PC-3 (cell line): ENCODE data around the gene FAM83D. TPM values are rescaled to one million over a fixed set of nuclear protein-coding genes. Genes with fewer than 3 reads are reported as not detected.

ENCODE experiments used
- ATAC-seq: fragments of 200-7000 bp; cut with Tn5 transposase; 2 replicates; pipeline ENCODE4 v1.9.1; 2020; ENCODE audit warnings: mild to moderate bottlenecking, moderate library complexity
- BruUV-seq: library from RNA; stranded (reverse); fragments of 400-500 nt; replicated peaks from 2 replicates; lab custom pipeline; 2021; lab: Mats Ljungman, UMichigan
- CTCF ChIA-PET: fragments of 300-600 bp; sonication (Branson Sonifier 250); formaldehyde crosslinking; loops from one replicate; lab custom pipeline; 2022; ENCODE audit warnings: antibody characterized with exemption; lab: Charles Lee
- POLR2A ChIA-PET: fragments of 300-600 bp; sonication (Branson Sonifier 250); formaldehyde crosslinking; loops from one replicate; lab custom pipeline; 2022; ENCODE audit warnings: antibody characterized with exemption; ENCODE audit not compliant: unreplicated experiment; lab: Charles Lee
- DNase-seq: peaks from one replicate; pipeline ENCODE4 v3.0.0-alpha.2; 2015
- H2AFZ ChIP-seq: fragments of 300-600 bp; sonication (generic); 2 replicates; pipeline ENCODE4 v1.6.0; 2016; ENCODE audit warnings: antibody characterized with exemption, low read length
- H3F3A ChIP-seq: fragments of 300-600 bp; sonication (generic); one replicate; pipeline ENCODE4 v1.6.0; 2017; ENCODE audit warnings: antibody characterized with exemption, low read length, control low read depth, mild to moderate bottlenecking; ENCODE audit not compliant: unreplicated experiment
- H3K27ac ChIP-seq: fragments of 300-600 bp; sonication (generic); 2 replicates; pipeline ENCODE4 v1.5.1; 2016; ENCODE audit warnings: mild to moderate bottlenecking, low read length
- H3K27me3 ChIP-seq: fragments of 300-600 bp; sonication (generic); 2 replicates; pipeline ENCODE4 v1.6.1; 2016; ENCODE audit warnings: low read length, mixed read lengths
- H3K36me3 ChIP-seq: fragments of 300-600 bp; sonication (generic); 2 replicates; pipeline ENCODE4 v1.6.1; 2016; ENCODE audit warnings: low read depth, mixed run types, low read length, mixed read lengths
- H3K4me1 ChIP-seq: fragments of 300-600 bp; sonication (generic); 2 replicates; pipeline ENCODE4 v1.5.1; 2016; ENCODE audit warnings: low read length; ENCODE audit not compliant: insufficient read depth
- H3K4me2 ChIP-seq: fragments of 300-600 bp; sonication (generic); 2 replicates; pipeline ENCODE4 v1.6.0; 2016; ENCODE audit warnings: low read length
- H3K4me3 ChIP-seq: fragments of 300-600 bp; sonication (generic); 2 replicates; pipeline ENCODE4 v1.5.1; 2016; ENCODE audit warnings: mild to moderate bottlenecking, low read length, mixed read lengths
- H3K79me2 ChIP-seq: fragments of 300-600 bp; sonication (generic); 2 replicates; pipeline ENCODE4 v1.6.1; 2017; ENCODE audit warnings: low read length, mixed read lengths
- H3K9ac ChIP-seq: fragments of 300-600 bp; sonication (generic); 2 replicates; pipeline ENCODE4 v1.6.0; 2016; ENCODE audit warnings: mild to moderate bottlenecking, low read length
- H3K9me2 ChIP-seq: fragments of 300-600 bp; sonication (generic); replicated peaks from 2 replicates; pipeline ENCODE4 v1.6.1; 2016; ENCODE audit warnings: mixed run types, low read length, mixed read lengths
- H3K9me3 ChIP-seq: fragments of 300-600 bp; sonication (generic); 2 replicates; pipeline ENCODE4 v1.6.1; 2016; ENCODE audit warnings: low read length, mixed read lengths
- H4K20me1 ChIP-seq: fragments of 300-600 bp; sonication (generic); 2 replicates; pipeline ENCODE4 v1.6.1; 2016; ENCODE audit warnings: low read length, mixed read lengths
- CTCF ChIP-seq: fragments of 300-600 bp; sonication (generic); conservative IDR thresholded peaks from 2 replicates; pipeline ENCODE4 v1.5.1; 2017; ENCODE audit warnings: antibody characterized with exemption, low read depth, mild to moderate bottlenecking, low read length
- EZH2 ChIP-seq: fragments of 300-600 bp; sonication (generic); IDR thresholded peaks from one replicate; pipeline ENCODE4 v1.6.1; 2017; ENCODE audit warnings: antibody characterized with exemption, mild to moderate bottlenecking, low read length; ENCODE audit not compliant: unreplicated experiment
- EZH2phosphoT487 ChIP-seq: fragments of 300-600 bp; sonication (generic); IDR thresholded peaks from 2 replicates; pipeline ENCODE4 v1.6.1; 2018; ENCODE audit warnings: mild to moderate bottlenecking, antibody characterized with exemption, low read length, borderline replicate concordance
- intact Hi-C: fragments of 100-400 bp; cut with micrococcal nuclease; formaldehyde crosslinking; loops from 2 replicates; pipeline ENCODE4 v1.9.0; 2023
- total RNA-seq: library from RNA; depleted of rRNA; stranded (reverse); fragments of >200 nt; gene quantifications from 2 replicates; pipeline ENCODE4 v1.2.3, GENCODE V29; 2014

Gene FAM83D
- total RNA-seq, 1 experiment from 2014 or later: 69.6 TPM

DNA sequence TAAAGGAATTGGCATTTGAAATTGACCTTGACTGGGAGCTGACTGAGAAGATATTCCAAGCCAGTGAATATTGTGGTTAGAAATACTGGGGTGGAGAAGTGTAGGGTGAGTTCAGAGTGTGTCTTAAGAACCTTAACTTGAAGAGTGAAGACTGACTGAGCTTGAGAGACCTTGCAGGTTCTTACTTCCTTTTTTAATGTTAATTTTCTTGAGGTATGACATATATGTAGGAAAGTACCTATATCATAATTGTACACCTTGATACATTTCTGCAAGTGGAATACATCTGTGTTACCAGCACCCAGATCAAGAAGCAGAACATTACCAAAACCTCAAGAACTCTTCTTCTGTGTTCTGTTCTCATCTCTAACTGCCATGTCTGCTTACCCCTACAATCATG is 46.9 kb downstream of the FAM83D start:
- no peaks in the 10 kb centered on the region for H3K27me3 ChIP-seq
- H3F3A ChIP-seq: no peaks in the 10 kb centered on the region
- no peak overlapping the region for H2AFZ ChIP-seq
- ATAC-seq: no peak
- no TSS peak for BruUV-seq
- H3K9me3 ChIP-seq: no peaks in the 10 kb centered on the region
- no peak overlapping the region for H3K4me3 ChIP-seq
- intact Hi-C loops: loop anchor here (1.0 kb wide), 1 partner anchor 9 kb away; no protein-coding TSS in a partner anchor
- CTCF ChIA-PET: no interaction called here
- peaks cover 18% of the 10 kb centered on the region; the same call in 1 of the 2 replicates for H3K4me1 ChIP-seq
- H3K9ac ChIP-seq: no peak overlapping the region
- no peaks in the 10 kb centered on the region for H3K79me2 ChIP-seq
- peaks cover 32% of the 10 kb centered on the region for H3K36me3 ChIP-seq
- H3K4me2 ChIP-seq: no peak overlapping the region
- H3K27ac ChIP-seq: no peak overlapping the region
- POLR2A ChIA-PET: no interaction called here
- no peaks in the 10 kb centered on the region for H3K9me2 ChIP-seq
- TF ChIP-seq CTCF: no peak
- DNase-seq: no peak
- H4K20me1 ChIP-seq: no peaks in the 10 kb centered on the region

DNA sequence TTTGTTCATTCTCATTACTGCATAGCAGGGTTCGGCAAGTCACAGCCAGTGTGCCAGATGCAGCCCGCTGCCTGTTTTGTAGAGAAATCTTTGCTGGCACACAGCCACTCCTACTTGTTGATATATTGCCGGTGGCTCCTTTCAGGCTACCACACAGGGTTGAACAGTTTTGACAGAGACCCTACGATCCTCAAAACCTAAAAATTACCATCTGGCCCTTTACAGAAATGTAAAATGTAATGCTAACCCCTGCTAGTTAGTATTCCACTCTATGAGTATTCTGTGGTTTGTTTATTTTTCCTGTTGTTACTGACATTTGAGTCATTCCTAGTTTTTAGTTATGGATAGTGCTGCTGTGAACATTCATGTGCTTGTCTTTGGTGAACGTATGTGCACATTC is 47.4 kb downstream of the FAM83D start:
- Histone ChIP-seq H3K4me3 (no peak overlapping the region), H3K9me3 (no peaks in the 10 kb centered on the region), H2AFZ (no peak overlapping the region), H3K4me1 (peaks cover 18% of the 10 kb centered on the region; the same call in 1 of the 2 replicates), H3K36me3 (peaks cover 34% of the 10 kb centered on the region), H3K27me3 (no peaks in the 10 kb centered on the region), H3K79me2 (no peaks in the 10 kb centered on the region), H3F3A (no peaks in the 10 kb centered on the region), H3K4me2 (no peak overlapping the region), H3K27ac (peak overlapping the region; percentile 41), H3K9ac (no peak overlapping the region), H4K20me1 (no peaks in the 10 kb centered on the region), H3K9me2 (no peaks in the 10 kb centered on the region)
- intact Hi-C loops: loop anchor here (1.0 kb wide), 1 partner anchor 9 kb away; no protein-coding TSS in a partner anchor
- ATAC-seq: peak; percentile 88
- peak; percentile 40 for DNase-seq
- ChIA-PET CTCF (no interaction called here), POLR2A (no interaction called here)
- no TSS peak for BruUV-seq
- no peak for TF ChIP-seq CTCF
- no peak for TF ChIP-seq EZH2phosphoT487
- TF ChIP-seq EZH2: no peak

GRCh38 chr20:38975539-38976120 is 49.4 kb downstream of the FAM83D start:
- H3K4me3 ChIP-seq: no peak overlapping the region
- H3K9me2 ChIP-seq: no peaks in the 10 kb centered on the region
- ATAC-seq: peak; percentile 11; the same call in 1 of the 2 replicates
- no peak overlapping the region for H2AFZ ChIP-seq
- no peaks in the 10 kb centered on the region for H3K27me3 ChIP-seq
- TF ChIP-seq EZH2 (no peak), EZH2phosphoT487 (no peak), CTCF (no peak)
- H4K20me1 ChIP-seq: no peaks in the 10 kb centered on the region
- no TSS peak for BruUV-seq
- no peaks in the 10 kb centered on the region for H3K9me3 ChIP-seq
- H3F3A ChIP-seq: no peaks in the 10 kb centered on the region
- no peak overlapping the region for H3K9ac ChIP-seq
- ChIA-PET POLR2A (interaction anchor here (0.9 kb wide), 1 partner anchor 13 kb away, joined by 4 read pairs; the partner anchor contains the start of gene DHX35), CTCF (no interaction called here)
- peaks cover 9% of the 10 kb centered on the region; the same call in 1 of the 2 replicates for H3K4me1 ChIP-seq
- intact Hi-C loops: no loop called here
- H3K27ac ChIP-seq: peak overlapping the region; percentile 12; the same call in 1 of the 2 replicates
- peak; percentile 31 for DNase-seq
- no peak overlapping the region for H3K4me2 ChIP-seq
- H3K79me2 ChIP-seq: peaks cover 9% of the 10 kb centered on the region; the same call in 1 of the 2 replicates
- H3K36me3 ChIP-seq: peaks cover 32% of the 10 kb centered on the region
